ENCODE measurements around the gene BMPR1B.

The BMPR1B gene

GRCh38 chr4:94763500-94763899, 5.7 kb downstream of the BMPR1B start (continued):
- TF ChIP-seq ZNF16 (tag by site-specific recombination; IDR thresholded peaks at IDR 0.05; ENCODE audit: low read depth): no peak
- no peak for TF ChIP-seq ZNF514 (tag by site-specific recombination; IDR thresholded peaks at IDR 0.05)
- TF ChIP-seq ZNF350 (tag by site-specific recombination; IDR thresholded peaks at IDR 0.05): no peak
- TF ChIP-seq ZNF830 (tag by site-specific recombination; IDR thresholded peaks at IDR 0.05; ENCODE audit: low read depth): no peak
- no peak for TF ChIP-seq BCL11A (tag by site-specific recombination; IDR thresholded peaks at IDR 0.05; ENCODE audit: low read depth)
- TF ChIP-seq MEIS1 (CRISPR knock-in tag; IDR thresholded peaks at IDR 0.05; ENCODE audit: borderline replicate concordance): no peak
- no peak for TF ChIP-seq ZNF707 (tag by site-specific recombination; IDR thresholded peaks at IDR 0.05)
- peak; percentile 79 for TF ChIP-seq ZNF843 (tag by site-specific recombination; IDR thresholded peaks at IDR 0.05)
- no peak for TF ChIP-seq SCRT1 (tag by site-specific recombination; IDR thresholded peaks at IDR 0.05; ENCODE audit: borderline replicate concordance)
- TF ChIP-seq ZNF239 (tag by site-specific recombination; IDR thresholded peaks at IDR 0.05): no peak
- no peak for TF ChIP-seq ZNF658 (tag by site-specific recombination; IDR thresholded peaks at IDR 0.05)
- TF ChIP-seq ZNF596 (tag by site-specific recombination; IDR thresholded peaks at IDR 0.05): no peak
- TF ChIP-seq ZNF645 (tag by site-specific recombination; IDR thresholded peaks at IDR 0.05): no peak
- no peak for TF ChIP-seq ZNF48 (tag by site-specific recombination; IDR thresholded peaks at IDR 0.05)
- TF ChIP-seq ZNF549 (tag by site-specific recombination; IDR thresholded peaks at IDR 0.05): no peak
- TF ChIP-seq ZNF510 (tag by site-specific recombination; IDR thresholded peaks at IDR 0.05; ENCODE audit: insufficient replicate concordance): no peak
- no peak for TF ChIP-seq ZFHX2 (tag by site-specific recombination; conservative IDR thresholded peaks at IDR 0.05)
- no peak for TF ChIP-seq ZNF26 (tag by site-specific recombination; IDR thresholded peaks at IDR 0.05)
- no peak for TF ChIP-seq ZNF19 (tag by site-specific recombination; IDR thresholded peaks at IDR 0.05; ENCODE audit: low read depth)
- TF ChIP-seq ZBTB7A (tag by site-specific recombination; IDR thresholded peaks at IDR 0.05; ENCODE audit: low read depth): no peak
- no peak for TF ChIP-seq ZNF585B (tag by site-specific recombination; IDR thresholded peaks at IDR 0.05)
- TF ChIP-seq TSHZ1 (tag by site-specific recombination; IDR thresholded peaks at IDR 0.05; ENCODE audit: borderline replicate concordance): no peak
- no peak for TF ChIP-seq ZBTB26 (tag by site-specific recombination; optimal IDR thresholded peaks at IDR 0.05)
- TF ChIP-seq OSR2 (tag by site-specific recombination; IDR thresholded peaks at IDR 0.05): peak; percentile 61; the same call in 1 of the 2 replicates
- TF ChIP-seq ZNF169 (tag by site-specific recombination; IDR thresholded peaks at IDR 0.05): no peak
- no peak for TF ChIP-seq ZNF837 (tag by site-specific recombination; IDR thresholded peaks at IDR 0.05)
- TF ChIP-seq ZNF221 (tag by site-specific recombination; IDR thresholded peaks at IDR 0.05; ENCODE audit: borderline replicate concordance): no peak
- no peak for TF ChIP-seq ATF2 (tag by site-specific recombination; IDR thresholded peaks at IDR 0.05; ENCODE audit: low read depth)
- no peak for TF ChIP-seq ZNF529 (tag by site-specific recombination; IDR thresholded peaks at IDR 0.05; ENCODE audit: insufficient replicate concordance)
- TF ChIP-seq ZNF600 (tag by site-specific recombination; IDR thresholded peaks at IDR 0.05): no peak
- TF ChIP-seq ZNF426 (tag by site-specific recombination; IDR thresholded peaks at IDR 0.05): no peak
- TF ChIP-seq ZNF513 (tag by site-specific recombination; IDR thresholded peaks at IDR 0.05): no peak

Measured in HEK293 (cell line).